ENCODE data around the gene TTLL10.

DNA sequence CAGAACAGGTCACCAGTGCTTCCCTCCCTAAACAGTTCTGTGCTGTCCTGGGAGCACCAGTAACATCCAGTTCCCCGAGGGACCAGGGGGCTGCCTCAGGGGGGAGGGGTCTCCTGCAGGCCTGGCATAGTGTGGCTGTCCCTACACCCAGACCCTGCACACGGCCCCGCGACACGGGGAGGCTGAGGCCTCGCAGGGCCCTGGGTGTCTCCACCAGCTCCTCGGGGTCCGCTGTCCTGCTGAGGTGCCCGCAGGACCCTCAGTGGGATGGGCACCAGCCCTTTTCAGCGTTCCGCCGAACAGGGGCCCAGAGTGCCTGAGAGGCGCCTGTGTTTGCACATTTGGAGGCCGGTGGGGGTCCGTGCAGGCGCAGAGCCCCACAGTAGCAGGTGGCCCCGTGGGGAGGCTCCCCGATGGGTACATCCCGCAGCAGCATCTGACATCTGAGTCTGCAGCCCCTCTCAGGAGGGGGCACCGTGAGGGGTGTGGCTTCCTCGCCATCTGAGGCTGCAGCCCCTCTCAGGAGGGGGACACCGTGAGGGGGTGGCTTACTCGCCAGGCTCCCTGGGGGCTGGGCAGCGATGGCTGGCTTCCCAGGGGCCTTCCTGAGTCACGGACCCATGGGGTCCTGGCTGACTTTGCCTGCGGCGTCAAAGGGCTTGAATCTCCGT lies 39.2 kb upstream of the TTLL10 start:
- TF ChIP-seq, protein P1, sequence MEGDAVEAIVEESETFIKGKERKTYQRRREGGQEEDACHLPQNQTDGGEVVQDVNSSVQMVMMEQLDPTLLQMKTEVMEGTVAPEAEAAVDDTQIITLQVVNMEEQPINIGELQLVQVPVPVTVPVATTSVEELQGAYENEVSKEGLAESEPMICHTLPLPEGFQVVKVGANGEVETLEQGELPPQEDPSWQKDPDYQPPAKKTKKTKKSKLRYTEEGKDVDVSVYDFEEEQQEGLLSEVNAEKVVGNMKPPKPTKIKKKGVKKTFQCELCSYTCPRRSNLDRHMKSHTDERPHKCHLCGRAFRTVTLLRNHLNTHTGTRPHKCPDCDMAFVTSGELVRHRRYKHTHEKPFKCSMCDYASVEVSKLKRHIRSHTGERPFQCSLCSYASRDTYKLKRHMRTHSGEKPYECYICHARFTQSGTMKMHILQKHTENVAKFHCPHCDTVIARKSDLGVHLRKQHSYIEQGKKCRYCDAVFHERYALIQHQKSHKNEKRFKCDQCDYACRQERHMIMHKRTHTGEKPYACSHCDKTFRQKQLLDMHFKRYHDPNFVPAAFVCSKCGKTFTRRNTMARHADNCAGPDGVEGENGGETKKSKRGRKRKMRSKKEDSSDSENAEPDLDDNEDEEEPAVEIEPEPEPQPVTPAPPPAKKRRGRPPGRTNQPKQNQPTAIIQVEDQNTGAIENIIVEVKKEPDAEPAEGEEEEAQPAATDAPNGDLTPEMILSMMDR (IDR thresholded peaks at IDR 0.05), result no peak
- TF ChIP-seq RCOR1 (IDR thresholded peaks at IDR 0.05; ENCODE audit: low read length) (no peak), ELF1 (IDR thresholded peaks at IDR 0.05) (no peak), POLR2AphosphoS5 (IDR thresholded peaks at IDR 0.05; ENCODE audit: low read depth, low read length) (no peak), RAD21 (IDR thresholded peaks at IDR 0.05; ENCODE audit: low read length) (no peak), CHD2 (IDR thresholded peaks at IDR 0.05; ENCODE audit: low read length, partially characterized antibody) (no peak), MXI1 (IDR thresholded peaks at IDR 0.05; ENCODE audit: low read depth, low read length) (no peak), JUND (IDR thresholded peaks at IDR 0.05) (no peak)
- TF ChIP-seq, protein P2, sequence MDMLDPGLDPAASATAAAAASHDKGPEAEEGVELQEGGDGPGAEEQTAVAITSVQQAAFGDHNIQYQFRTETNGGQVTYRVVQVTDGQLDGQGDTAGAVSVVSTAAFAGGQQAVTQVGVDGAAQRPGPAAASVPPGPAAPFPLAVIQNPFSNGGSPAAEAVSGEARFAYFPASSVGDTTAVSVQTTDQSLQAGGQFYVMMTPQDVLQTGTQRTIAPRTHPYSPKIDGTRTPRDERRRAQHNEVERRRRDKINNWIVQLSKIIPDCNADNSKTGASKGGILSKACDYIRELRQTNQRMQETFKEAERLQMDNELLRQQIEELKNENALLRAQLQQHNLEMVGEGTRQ (IDR thresholded peaks at IDR 0.05; ENCODE audit: borderline replicate concordance, low read depth, low read length), result no peak

All from SK-N-SH (cell line).